NCI-H1092 treated with DMSO at 0.1 percent for 48 hours (cell line): ENCODE results near the gene CIDEC.
"Not testable (repeated sequence)": the region's sequence is repeated elsewhere in the genome, so short reads cannot be mapped to it uniquely, and the experiment has no call there.

Experiments
- DNase-seq: peaks from one replicate; lab custom pipeline; 2025; lab: John Stamatoyannopoulos, UW

The CIDEC gene

DNA sequence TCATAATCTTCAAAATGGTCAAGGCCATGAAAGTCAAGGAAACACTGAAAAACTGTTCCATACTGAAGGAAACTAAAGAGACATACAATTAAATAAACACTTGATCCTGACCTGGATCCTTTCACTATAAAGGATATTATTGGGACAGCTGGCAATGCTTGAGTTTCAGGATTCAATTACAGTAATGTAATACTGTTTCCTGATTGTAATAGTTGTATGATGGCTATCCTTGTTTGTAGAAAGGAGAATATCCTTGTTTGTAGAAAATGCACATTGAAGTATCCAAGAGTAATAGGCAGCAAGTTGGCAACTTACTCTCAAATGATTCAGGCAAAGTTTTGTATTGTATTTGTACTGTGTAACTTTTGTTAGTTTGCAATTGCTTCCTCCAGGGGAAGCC, 4.6 kb downstream of the CIDEC start:
- peak; percentile 76 for DNase-seq

DNA sequence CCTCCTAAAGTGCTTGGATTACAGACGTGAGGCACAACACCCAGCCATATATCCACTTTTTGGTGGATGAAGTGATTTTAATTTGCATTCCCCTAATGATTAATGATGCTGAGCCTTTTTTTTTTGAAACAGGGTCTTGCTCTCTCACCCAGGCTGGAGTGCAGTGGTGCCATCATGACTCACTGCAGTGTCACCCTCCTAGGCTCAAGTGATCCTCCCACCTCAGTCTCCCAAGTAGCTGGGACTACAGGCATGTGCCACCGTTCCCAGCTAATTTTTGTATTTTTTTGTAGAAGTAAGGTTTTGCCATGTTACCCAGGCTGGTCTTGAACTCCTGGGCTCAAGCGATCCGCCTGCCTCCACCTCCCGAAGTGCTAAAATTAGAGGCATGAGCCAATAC, 8.0 kb downstream of the CIDEC start:
- not testable (repeated sequence) for DNase-seq

DNA sequence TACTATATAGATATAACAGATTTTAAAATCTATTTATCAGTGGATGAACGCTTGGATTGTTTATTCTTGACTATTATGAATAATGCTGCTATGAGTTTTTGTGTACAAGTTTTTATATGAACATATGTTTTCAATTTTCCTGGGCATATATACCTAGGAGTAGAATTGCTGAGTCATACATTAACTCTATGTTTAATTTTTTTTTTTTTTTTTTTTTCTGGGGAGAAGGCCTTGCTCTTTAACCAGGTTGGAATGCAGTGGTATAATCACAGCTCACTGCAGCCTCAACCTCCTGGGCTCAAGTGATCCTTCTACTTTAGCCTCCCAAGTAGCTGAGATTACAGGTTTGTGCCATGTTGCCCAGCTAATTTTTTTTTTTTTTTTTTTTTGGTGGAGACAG, 9.1 kb downstream of the CIDEC start:
- no peak for DNase-seq

DNA sequence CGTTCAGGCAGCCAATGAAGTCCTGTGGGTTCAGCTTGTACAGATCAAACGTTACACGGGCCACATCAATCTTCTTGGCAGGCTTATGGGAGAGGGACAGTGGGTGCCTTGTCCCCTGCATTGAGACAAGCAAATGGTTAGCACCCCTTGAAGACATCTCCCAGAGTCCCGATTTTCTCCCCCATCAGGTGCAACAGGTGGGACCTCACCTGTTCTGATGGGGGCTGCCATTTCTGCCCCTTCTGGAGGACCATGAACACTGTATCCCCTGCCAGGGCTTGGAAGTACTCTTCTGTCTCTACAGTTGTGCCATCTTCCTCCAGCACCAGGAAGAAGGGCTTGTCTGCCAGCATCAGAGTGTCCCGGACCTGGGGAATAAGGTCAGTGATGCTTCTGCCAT, 10.1 kb downstream of the CIDEC start:
- no peak for DNase-seq

DNA sequence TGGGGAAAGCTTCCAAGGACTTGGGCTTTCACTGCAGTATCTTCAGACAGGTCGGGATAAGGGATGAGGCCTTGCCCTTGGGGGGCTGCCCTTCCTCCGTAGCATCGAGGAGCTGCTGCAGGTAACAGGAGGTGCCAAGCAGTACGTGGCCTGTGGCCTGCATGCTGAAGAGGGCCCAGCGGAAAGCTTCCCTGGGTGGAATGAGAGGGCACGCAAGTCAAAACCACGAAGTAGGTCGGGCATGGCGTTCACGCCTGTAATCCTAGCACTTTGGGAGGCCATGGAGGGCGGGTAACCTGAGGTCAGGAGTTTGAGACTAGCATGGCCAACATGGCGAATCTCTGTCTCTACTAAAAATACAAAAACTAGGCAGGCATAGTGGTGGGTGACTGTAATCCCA, 12.9 kb downstream of the CIDEC start:
- no peak for DNase-seq

DNA sequence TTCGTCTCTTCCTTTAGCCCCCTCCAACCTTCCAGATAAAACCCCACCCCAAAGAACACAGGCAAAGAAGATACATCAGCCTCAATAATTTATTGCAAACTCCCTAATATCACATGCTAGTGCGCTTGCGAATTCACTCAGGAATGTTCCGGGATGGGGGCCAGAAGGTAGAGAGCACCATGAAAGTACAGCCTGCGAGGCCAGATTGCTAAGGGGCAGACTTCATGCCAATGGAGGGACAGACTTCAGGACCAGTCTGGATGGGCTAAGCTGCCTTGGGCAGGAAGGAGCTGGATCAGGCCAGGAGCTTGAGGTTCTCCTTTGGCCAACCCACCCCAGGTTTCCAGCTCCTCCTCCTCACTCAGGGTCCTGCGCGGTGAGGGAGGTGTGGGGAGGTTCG, 13.4 kb downstream of the CIDEC start:
- no peak for DNase-seq

DNA sequence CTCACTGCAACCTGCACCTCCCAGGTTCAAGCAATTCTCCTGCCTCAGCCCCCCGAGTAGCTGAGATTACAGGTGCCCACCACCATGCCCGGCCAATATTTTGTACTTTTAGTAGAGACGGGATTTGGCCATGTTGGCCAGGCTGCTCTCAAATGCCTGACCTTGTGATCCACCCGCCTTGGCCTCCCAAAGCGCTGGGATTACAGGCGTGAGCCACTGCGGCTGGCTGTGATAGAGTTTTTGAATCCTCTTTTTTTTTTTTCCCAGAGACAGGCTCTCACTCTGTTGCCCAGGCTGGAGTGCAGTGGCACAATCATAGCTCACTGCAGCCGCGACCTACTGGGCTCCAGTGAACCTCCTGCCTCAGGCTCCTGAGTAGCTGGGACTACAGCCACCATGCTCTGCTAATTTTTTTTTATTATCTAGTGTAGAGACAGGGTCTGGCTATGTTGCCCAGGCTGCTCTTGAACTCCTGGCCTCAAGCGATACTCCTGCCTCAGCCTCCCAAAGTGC, 14.9 kb downstream of the CIDEC start:
- not testable (repeated sequence) for DNase-seq

DNA sequence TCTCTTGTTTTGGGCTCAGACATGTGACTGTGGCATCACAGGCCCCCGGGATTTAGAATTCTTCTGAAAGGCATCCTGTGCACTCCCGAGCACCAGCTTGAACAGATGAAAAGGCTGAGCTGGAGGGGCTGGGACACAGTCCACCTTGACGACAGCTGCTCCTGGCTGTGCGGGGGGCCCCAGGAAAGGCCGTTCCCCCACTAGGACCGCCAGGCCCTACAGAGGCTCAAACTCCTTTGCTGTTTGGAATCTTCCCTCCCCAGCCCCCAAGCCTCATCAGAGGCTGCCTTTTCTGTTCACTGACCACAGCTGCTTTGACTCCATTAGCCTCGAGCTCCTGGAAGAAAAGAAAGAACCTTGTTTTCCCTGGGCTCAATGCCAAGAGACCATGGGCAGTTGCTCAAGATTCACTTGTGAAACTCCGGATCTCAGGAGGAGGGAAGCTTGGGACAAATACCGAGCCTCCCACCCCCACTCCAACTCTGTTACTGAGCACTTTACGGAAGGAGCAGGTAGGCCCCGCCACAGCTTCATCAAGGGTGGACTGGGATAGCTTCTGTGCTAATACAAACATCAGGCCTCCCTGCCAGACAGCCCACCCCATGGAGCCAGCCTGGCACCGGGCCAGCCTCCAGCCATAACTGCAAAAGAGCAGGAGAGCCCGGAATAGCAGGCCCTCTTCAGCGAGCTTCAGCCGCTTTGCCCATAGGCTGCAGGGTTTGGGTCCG, 15.7 kb downstream of the CIDEC start:
- DNase-seq = peak; percentile 80

DNA sequence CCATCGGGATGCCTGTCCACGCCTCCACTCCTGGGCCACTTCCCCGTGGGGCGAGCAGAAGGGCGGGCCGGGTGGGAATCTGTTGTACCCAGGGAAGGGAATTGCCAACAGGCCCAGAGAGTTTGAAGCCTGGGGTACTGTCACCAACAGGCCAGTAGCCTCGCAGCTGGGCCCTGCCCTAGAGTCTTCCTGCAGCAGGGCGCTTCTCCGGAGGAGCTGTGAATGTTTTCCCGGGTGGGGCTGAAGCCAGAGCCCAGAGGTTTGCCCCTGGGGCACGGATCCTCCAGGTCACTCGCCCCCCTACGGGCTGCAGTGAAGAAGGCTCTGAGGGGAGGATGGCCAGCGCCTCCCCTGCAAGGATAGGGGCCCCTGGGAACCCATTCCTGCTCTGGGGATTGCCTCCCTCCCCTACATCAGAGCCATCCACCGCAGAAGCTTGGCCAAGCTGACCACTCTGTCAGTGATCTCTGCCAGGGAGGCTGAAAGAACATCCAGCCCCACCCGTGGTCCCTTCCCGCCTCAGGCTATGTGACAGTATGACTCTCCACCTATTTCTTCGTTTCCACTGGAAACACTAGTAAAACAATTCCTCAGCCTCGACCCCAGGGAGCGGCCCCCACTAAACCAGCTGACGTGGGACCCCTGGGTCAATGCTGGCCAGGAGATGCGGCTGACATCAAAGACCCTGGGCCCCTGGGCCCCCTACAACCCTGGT, 16.8 kb downstream of the CIDEC start:
- DNase-seq = no peak

DNA sequence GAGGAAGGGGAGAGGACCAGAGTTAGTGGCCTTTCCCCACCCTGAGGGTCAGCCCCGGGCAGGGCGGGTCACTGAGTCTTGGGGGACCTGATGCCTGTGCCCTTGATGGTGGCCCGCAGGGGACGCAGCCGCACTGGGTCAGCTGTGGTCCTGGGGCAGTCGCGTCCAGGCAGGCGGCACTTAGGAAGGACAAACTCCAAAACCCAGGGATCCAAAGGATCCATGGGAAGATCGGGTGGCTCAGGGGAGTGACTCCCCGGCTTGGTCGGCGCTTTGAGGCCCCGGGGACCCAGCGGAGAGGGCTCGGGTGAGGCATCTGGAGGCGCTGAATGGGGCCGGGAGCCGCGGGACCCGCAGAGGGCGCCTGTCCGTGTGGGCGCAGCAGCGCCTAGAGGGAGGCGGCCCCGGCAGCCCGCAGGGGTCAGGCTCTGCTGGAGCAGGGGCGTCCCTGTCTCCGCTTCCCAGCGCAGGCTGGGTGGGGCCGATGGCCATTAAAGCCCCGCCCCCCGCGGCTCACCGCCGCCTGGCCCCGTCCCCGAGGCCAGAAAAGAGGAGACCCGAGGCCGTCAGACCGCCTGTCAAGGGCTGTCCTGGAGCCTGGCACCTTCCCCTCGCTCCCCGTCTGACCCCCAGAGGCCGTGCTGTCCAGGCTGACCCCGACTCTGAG, 17.5 kb downstream of the CIDEC start:
- no peak for DNase-seq

DNA sequence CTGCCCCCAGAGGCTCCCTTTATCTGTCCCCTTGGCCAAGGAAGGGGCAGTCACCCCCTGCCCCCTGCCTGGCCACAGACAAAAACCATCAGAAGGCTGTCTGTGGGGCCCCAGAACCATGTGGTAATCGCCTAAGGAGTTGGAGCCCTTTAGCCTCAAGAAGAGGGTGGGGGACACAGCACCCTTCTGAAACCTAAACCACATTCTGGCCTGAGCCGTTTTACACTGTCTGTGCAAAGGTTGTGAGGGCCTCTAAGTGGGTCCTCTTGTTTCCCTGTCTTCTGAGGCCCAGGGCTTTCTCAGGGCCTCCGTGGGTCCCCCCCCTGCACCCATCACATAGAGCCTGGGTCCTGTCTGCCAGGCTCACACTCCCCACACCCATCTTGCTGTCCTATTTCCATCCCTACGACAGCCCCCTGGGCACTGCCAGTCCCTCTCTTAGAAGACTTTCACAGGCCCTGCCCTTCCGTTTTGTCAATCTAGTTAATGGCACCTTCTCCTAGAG, 18.4 kb downstream of the CIDEC start:
- no peak for DNase-seq

DNA sequence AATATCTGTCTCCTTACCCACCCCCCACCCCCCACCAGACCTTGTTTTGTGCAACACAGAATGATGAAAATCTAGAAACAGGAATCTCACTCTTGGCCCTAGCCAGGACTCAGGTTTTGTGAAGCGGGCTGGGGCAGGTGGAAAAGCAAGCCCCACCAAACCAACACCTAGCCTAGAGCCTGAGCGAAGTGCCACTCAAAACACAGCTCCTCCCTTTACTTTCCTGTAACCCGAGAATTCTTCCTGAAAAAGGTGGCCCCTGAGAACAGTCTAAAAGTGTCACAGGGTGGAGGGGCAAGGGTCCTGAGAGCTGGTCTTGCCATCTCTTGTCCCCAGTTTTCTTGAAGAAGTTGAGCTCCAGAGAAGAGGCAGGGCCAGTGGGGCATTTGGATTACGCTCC, 18.9 kb downstream of the CIDEC start:
- DNase-seq = no peak

DNA sequence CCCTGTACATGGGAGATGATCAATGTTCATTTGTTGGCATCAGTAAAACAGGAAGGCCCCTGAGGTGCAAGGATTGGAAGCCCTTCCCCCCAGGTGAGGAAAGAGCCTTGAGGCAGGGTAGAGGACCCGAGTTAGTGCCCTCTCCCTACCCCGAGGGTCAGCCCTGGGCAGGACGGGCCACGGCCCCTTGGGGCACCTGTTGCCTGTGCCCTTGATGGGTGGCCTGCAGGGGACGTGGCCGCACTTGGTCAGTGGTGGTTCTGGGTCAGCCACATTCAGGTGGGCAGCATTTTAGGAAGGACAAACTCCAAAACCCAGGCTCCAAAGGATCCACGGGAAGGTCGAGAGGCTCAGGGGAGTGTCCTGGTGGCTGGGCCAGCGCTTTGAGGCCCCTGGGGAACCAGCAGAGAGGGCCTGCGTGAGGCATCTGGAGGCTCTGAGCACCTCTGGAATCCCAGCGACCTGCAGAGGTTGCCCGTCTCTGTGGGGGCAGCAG, 20.5 kb downstream of the CIDEC start:
- no peak for DNase-seq

DNA sequence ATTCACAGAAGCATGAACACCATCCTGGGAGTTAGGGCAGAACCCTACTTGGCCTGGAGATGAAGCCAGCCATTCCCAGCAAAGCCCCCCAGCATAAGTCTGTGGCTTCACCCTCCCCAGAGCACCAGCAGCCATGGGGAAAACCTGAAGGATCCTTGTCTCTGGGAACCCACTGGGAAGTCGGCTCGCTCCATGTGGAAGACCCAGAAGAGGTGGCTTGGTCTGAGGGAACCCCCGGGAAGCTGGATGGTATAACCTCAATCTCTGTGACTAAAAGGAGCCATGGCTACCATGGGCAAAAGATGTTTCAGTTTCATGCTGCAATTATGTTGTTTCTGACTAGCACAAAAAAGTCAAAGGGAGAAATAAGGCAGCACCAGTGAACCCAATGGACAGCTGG, 24.5 kb downstream of the CIDEC start:
- DNase-seq = no peak

DNA sequence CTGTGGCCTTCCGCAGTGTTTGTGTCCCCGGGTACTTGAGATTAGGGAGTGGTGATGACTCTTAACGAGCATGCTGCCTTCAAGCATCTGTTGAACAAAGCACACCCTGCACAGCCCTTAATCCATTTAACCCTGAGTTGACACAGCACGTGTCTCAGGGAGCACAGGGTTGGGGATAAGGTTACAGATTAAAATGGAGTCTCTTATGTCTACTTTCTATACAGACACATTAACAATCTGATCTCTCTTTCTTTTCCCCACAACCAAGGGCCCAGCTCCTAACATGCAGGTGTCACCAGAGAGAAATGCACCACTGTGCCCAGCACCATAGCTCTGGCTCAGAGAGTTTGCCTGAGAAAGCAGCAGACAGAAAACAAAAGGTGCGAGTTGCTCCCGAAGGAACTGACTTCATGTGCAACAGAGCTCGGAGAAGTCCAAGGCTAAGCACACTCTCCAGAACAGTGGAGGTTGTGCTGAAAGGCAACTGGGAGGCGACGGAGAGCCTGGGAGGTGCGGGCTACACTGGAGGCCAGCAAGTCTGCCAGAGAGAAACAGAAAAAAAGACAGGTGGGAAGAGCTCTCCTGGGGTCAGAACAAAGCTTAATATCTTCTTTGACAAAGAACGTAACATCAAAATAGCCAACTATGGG, 25.6 kb downstream of the CIDEC start:
- not testable (repeated sequence) for DNase-seq

DNA sequence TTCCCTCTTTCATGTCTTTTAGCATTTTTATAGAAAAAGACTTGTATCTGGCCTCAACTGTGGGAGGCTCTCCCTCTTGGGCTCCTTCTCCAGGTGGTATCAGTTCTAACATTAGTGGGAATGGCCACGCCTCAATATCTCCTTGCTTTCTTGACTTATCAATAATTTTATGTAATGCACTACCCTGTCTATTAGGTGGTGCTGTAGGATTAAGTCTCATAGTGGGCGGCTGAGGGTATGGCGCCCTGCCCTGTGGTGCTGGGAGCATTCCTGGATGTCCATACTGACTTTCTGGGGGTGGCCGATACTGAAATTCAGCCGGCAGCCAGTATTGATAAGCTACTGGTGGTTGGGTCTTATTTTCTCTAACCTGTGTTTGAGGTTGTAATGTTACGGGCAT, 27.5 kb downstream of the CIDEC start:
- DNase-seq = no peak

DNA sequence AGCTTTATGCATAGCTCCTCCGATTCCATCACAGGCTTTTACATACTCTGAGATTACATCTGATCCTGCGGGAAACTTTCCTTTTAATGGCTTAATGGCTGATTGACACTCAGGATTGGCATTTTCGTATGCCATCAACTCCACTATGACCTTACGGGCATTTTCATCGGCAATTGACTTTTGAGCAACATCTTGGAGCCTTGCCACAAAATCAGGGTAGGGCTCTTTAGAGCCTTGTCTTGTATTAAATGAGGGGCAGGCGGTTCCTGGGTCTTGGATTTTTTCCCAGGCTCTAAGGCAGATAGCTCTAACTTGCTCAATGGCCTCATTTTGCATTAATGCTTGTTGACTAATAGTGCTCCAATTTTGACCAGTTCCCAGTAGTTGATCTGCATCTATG, 28.1 kb downstream of the CIDEC start:
- DNase-seq = not testable (repeated sequence)

DNA sequence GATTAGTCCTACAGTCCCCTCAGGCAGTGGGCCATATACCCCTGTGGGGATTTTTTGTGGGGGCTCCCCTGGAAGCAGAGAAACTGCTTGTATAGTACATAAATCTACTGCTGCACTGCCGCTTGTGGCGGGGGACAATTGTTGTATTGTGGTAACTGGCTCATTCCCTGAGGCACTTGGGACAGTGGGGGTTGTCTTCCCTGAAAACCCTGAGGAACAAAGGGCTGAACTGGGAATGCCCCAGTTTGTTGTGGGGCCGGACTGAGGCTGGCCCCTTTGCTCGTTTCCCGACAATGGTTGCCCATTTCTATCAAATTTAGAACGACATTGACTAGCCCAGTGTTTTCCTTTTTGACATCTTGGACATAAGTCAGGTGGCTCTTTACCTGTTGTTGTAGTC, 28.7 kb downstream of the CIDEC start:
- not testable (repeated sequence) for DNase-seq

DNA sequence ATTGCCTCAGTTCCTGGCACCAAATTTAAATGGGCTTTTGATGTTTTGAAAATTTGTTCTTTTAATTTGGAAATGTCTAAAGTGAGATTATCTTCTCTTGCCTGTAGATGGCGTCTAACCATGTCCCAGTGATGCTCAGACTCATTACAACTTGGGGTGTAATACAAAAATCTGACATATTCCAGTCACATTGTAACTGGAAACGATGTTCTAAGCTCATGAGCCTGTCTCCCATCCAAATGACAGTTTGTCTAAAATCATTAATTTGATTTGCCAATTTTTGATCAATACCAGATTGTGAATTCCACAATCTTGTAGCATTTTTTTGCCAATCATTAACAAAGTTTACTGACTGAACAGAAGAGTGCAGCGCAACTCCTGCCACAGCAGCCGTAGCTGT, 31.2 kb downstream of the CIDEC start:
- peak; percentile 6 for DNase-seq

DNA sequence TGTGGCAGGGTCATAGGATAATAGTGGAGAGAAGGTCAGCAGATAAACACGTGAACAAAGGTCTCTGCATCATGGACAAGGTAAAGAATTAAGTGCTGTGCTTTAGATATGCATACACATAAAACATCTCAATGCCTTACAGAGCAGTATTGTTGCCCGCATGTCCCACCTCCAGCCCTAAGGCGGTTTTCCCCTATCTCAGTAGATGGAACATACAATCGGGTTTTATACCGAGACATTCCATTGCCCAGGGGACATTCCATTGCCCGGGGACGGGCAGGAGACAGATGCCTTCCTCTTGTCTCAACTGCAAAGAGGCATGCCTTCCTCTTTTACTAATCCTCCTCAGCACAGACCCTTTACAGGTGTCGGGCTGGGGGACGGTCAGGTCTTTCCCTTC, 32.2 kb downstream of the CIDEC start:
- DNase-seq = not testable (repeated sequence)

DNA sequence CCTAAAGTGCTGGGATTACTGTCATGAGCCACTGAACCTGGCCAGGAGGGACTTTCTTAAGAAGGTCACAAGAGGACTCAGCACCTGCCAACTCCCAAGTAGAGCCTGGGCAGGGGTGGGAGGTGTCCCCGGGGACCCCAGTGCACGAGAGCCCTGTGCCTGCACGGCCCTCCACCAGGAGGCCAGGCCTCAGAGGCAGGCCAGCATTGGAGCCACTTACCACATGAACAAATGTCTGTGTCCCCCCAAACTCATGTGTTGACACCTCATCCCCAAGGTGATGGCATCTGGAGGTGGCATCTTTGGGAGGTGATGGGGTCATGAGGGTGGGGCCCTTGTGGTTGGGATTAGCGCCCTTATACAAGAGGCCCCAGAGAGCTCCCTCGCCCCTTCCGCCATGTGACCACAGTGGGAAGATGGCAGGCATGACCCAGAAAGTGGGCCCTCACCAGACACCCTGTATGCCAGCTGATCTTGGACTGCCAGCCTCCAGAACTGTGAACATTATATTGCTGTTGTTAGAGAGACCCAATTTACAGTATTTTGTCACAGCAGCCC, 33.0 kb downstream of the CIDEC start:
- DNase-seq = no peak

DNA sequence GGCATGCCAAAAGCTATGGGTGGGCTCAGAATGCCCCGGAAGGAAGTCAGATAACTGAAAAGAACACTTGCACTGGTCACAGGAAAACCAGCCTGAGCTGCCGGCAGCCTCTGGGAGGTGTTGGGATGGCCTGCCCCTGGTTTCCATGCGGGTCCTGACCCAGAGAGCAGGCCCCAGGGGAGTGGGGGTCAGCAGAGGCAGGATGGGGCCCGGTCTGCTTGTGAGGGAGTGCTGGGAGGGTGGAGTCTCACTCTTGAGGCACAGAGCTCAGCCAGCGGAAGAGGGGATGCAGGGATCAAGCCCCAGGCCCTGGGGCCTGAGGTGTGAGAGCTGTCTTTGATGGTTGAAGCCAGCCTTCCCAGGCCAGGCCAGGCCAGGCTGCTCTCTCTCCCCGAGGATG, 33.8 kb downstream of the CIDEC start:
- DNase-seq = no peak
